Activated B cell treated with CpG ODN at 0.5 μM for 24 hours (primary cell): ENCODE measurements around the gene TMBIM1. TPM values are rescaled to one million over a fixed set of nuclear protein-coding genes. Genes with fewer than 3 reads are reported as not detected.

ENCODE experiments used
- ATAC-seq: fragments of 200-7000 bp; cut with Tn5 transposase; one replicate; pipeline ENCODE4 v1.10.0; 2021; ENCODE audit warnings: low read depth, mild to moderate bottlenecking, moderate library complexity
- CTCF ChIA-PET: fragments of 350-600 bp; sonication (Branson Sonifier 250); formaldehyde crosslinking; loops from one replicate; lab custom pipeline; 2021; ENCODE audit warnings: antibody characterized with exemption; lab: Charles Lee
- POLR2A ChIA-PET: fragments of 350-600 bp; sonication (Branson Sonifier 250); formaldehyde crosslinking; loops from one replicate; lab custom pipeline; 2021; ENCODE audit warnings: antibody characterized with exemption; lab: Charles Lee
- DNase-seq: peaks from one replicate; pipeline ENCODE4 v3.0.0; 2022
- H3K27ac Mint-ChIP-seq: one replicate; pipeline ENCODE4 v1.8.0; 2020; ENCODE audit warnings: mixed read lengths
- H3K27me3 Mint-ChIP-seq: one replicate; pipeline ENCODE4 v1.8.0; 2021; ENCODE audit warnings: mixed read lengths
- H3K36me3 Mint-ChIP-seq: one replicate; pipeline ENCODE4 v1.8.0; 2021; ENCODE audit warnings: low read depth, mixed read lengths
- H3K4me1 Mint-ChIP-seq: one replicate; pipeline ENCODE4 v1.8.0; 2021; ENCODE audit warnings: mixed read lengths
- H3K4me3 Mint-ChIP-seq: one replicate; pipeline ENCODE4 v1.8.0; 2020; ENCODE audit warnings: mild to moderate bottlenecking, mixed read lengths
- H3K9me3 Mint-ChIP-seq: one replicate; pipeline ENCODE4 v1.8.0; 2020; ENCODE audit warnings: mixed read lengths
- CTCF ChIP-seq: fragments of 200-600 bp; IDR thresholded peaks from one replicate; pipeline ENCODE4 v1.8.0; 2022; ENCODE audit warnings: antibody characterized with exemption, mild to moderate bottlenecking
- intact Hi-C: fragments of 100-400 bp; cut with micrococcal nuclease; formaldehyde crosslinking; loops from one replicate; pipeline ENCODE4 v1.15.1; 2024
- total RNA-seq: library from RNA; stranded (reverse); gene quantifications from 2 replicates; pipeline ENCODE4 v1.2.3, GENCODE V29; 2022

TMBIM1 gene
- total RNA-seq, 1 donor from 2014 or later = 45.0 TPM

DNA sequence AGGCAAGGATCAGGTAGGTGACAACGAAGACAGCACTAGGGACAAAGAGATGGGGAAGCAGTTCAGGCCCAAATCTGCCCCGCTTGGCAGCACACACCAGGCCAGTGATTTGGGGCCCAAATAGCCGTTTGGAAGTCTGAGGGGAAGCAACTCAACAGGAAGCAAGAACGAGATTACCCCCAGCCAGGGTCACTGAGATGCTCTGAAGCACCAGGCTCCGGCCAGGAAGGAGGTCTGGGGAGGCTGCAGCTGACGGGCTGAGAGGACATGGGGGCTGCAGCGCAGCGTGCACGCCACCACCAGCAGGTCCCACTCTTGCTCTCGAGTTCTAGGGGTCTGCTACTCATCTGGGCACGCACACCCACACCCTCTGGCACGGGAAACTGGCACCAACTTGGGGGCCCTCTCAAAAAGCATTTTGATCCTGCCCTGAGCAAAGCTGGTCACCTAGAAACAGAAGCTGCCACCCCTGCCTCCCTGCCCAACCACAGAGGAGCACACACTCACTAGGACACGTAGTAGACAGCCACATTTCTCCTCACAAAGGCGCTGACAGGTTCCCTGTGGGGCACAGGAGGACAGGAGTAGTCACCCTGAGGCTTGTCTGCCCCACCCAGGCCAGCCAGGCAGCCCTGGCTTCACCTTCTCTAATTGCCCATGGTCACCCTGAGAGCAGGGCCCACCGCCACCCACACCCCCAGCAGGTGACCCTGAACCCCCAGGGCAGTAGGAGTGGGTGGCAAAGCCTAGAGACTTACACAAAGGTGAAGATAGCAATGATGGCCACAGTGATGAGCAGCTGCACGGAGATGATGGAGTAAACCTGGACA lies 13.6 kb downstream of the TMBIM1 start:
- ChIA-PET CTCF (no interaction called here), POLR2A (no interaction called here)
- TF ChIP-seq CTCF = no peak
- no peaks in the 10 kb centered on the region for H3K9me3 Mint-ChIP-seq
- peaks cover 83% of the 10 kb centered on the region for H3K36me3 Mint-ChIP-seq
- H3K27me3 Mint-ChIP-seq = no peaks in the 10 kb centered on the region
- DNase-seq = no peak
- intact Hi-C loops = no loop called here
- H3K4me1 Mint-ChIP-seq = peaks cover 30% of the 10 kb centered on the region
- no peak overlapping the region for H3K27ac Mint-ChIP-seq
- ATAC-seq = no peak
- H3K4me3 Mint-ChIP-seq = no peak overlapping the region

DNA sequence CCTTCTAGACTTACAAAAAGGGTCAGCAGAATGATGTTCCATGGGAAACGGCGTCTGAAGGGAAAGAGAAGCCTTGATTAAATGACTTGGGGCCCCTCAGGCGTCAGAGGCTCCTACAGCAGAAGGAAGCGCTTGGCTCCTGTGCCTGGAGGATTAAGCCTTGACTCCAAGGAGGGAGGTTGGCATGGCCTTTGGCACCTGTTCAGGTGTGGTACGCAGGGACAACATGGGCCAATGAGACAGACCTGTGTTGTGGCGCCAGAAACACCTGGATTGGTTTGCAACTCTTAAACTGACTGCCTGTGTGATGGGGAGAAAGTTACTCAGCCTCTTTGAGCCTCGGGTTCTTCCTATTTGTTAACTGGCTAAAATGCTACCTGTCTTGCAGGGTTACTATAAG lies 14.4 kb downstream of the TMBIM1 start:
- no peak for ATAC-seq
- TF ChIP-seq CTCF = no peak
- Mint-ChIP-seq H3K4me3 (no peak overlapping the region), H3K9me3 (no peaks in the 10 kb centered on the region), H3K27ac (no peak overlapping the region), H3K27me3 (no peaks in the 10 kb centered on the region), H3K36me3 (peaks cover 86% of the 10 kb centered on the region), H3K4me1 (peaks cover 27% of the 10 kb centered on the region)
- CTCF ChIA-PET = no interaction called here
- POLR2A ChIA-PET = no interaction called here
- intact Hi-C loops = no loop called here
- DNase-seq = no peak

DNA sequence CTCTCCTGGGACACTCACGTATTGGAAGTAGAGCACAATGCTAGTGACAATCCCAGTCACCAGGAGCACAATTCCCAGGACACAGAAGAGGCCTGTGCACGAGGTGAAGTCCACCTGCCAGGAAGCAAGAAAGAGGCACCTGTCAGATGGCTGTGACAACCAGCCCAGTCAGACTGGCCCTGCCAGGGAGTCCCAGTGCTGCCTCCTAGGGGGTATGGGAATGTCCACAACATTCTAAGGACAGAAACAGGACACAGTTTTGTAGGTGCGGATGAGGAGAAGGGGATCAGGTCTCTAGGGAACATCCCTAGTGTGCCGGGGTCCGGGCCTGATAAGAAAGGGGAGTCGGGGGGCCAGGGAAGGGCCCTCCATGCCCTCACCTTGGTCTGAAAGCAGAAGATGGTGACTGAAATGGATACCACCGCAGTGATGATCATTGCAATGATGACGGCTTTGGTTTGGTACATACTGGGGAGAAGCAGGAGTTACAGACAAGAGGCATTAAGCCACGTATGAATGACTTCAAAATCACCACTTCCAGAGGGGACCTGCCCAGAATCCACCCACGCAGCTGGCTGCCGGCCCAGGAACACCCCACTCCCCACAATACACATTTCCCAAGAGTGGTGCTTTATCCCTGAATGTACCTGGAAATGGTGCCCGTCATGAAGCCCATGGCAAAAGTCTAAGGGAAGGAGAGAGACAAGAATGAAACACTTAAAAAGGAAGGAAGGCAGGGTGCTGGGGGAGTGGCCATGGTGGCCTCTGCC lies 15.1 kb downstream of the TMBIM1 start:
- Mint-ChIP-seq H3K36me3 (peaks cover 80% of the 10 kb centered on the region), H3K27me3 (no peaks in the 10 kb centered on the region), H3K4me1 (peaks cover 29% of the 10 kb centered on the region), H3K4me3 (no peak overlapping the region), H3K27ac (peak overlapping the region; percentile 41), H3K9me3 (no peaks in the 10 kb centered on the region)
- TF ChIP-seq CTCF = no peak
- ChIA-PET CTCF (interaction anchor here (7.5 kb wide), 1 partner anchor 12 kb away, joined by 138 read pairs; the partner anchor contains the start of gene TMBIM1), POLR2A (interaction anchor here (0.6 kb wide), 1 partner anchor 22 kb away, joined by 3 read pairs; no protein-coding TSS in a partner anchor)
- ATAC-seq = no peak
- DNase-seq = no peak
- intact Hi-C loops = no loop called here

DNA sequence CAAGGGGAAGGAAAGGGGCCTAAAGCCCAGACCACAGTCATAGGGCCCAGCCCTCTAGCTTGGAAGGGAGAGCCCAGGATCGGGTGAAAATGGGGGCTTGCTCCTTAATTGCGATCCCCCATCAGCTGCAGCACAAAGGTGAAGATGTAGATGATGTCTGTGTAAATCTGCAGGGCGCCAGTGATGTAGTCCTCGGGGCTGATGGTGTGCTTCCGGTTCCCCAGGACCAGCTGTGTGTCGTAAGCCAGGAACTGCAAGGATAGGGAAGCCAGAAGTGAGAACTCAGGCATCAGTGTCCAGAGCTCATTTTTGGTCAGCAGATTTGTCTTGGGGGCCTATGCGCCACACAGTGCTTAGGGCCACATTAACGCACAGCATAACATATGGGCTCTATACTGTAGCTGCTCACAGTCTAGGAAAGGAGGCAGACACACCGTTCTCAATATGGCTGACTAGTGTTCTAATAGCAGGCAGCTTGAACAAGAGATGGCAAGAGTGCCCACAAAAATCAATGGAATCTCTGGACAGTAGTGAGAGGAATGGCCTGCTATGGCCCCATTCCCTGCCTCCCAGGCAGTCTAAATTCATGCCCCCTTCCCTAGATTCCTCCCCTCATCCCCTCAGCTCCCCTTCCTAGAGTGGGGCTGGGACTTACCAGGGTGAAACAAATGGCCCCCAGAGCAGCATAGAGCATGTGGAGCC lies 16.8 kb downstream of the TMBIM1 start:
- H3K4me3 Mint-ChIP-seq = no peak overlapping the region
- intact Hi-C loops = no loop called here

More for the DNA sequence above, 16.8 kb downstream of the TMBIM1 start:
- peak overlapping the region; percentile 73 for H3K27ac Mint-ChIP-seq
- ChIA-PET CTCF (interaction anchor here (1.0 to 7.5 kb wide), 3 partner anchors 13 to 92 kb away, joined by 3 to 138 read pairs (median 73); partner anchors contain the start of genes CATIP and TMBIM1), POLR2A (interaction anchor here (0.6 to 7.3 kb wide), 3 partner anchors 10 to 916 kb away, joined by 3 to 97 read pairs (median 56); partner anchors contain the start of gene TMBIM1)
- DNase-seq (no peak), ATAC-seq (no peak)
- TF ChIP-seq CTCF = no peak
- peaks cover 72% of the 10 kb centered on the region for H3K36me3 Mint-ChIP-seq
- no peaks in the 10 kb centered on the region for H3K27me3 Mint-ChIP-seq
- H3K4me1 Mint-ChIP-seq = peaks cover 44% of the 10 kb centered on the region
- H3K9me3 Mint-ChIP-seq = no peaks in the 10 kb centered on the region
